Measurements from ENCODE around the gene GPR137C. TPM values are rescaled to one million over a fixed set of nuclear protein-coding genes. Genes with fewer than 3 reads are reported as not detected.

Gene GPR137C
- total and polyA plus RNA-seq, 10 of the 15 experiments (the other 5 are each of a cell fraction or from before 2014, with no cell fraction given), result 0.03 to 0.72 (median 0.22) TPM

DNA sequence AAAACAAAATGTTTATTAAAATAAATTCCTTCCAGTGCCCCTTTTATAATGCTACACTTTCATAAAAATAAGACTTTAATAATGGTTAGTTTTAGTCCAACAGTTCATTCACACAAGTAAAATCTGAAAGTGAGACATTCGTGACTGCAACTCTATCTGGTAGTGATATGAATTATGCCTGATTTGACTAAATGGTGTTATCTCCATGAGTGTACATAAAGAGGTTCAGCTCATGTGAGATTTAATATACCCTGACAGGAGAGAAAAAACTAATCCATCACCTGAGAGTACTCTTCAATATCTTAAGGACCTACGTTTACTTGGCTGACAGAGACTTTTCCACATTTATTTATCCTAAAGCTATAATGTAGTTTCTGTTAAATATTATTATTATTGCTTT is 108.7 kb downstream of the GPR137C start:
- Histone ChIP-seq H4K20me1 (ENCODE audit: control insufficient read depth, insufficient read depth) (no peaks in the 10 kb centered on the region), H3K9ac (ENCODE audit: control insufficient read depth, insufficient read depth, low read length) (no peak overlapping the region), H3K9me3 (replicated peaks; ENCODE audit: control insufficient read depth, insufficient read depth, low read length) (no peaks in the 10 kb centered on the region; the same call in 2 of the 3 replicates), H2AFZ (ENCODE audit: control insufficient read depth, low read depth, low read length) (no peak overlapping the region), H3K4me3 (no peak overlapping the region), H3K36me3 (ENCODE audit: control insufficient read depth in 2 of 2, insufficient read depth in 2 of 2, low read length in 1 of 2) (peaks cover 2 to 19% of the 10 kb centered on the region in 2 experiments), H3K27ac (ENCODE audit: control insufficient read depth, insufficient read depth) (no peak overlapping the region), H3K4me2 (ENCODE audit: control insufficient read depth, insufficient read depth) (no peak overlapping the region), H3K4me1 (ENCODE audit: control insufficient read depth, insufficient read depth, low read length) (no peaks in the 10 kb centered on the region), H3K79me2 (ENCODE audit: control insufficient read depth, insufficient read depth, low read length) (no peaks in the 10 kb centered on the region), H3K27me3 (replicated peaks in 1 of 2; ENCODE audit: control insufficient read depth in 2 of 2, insufficient read depth in 2 of 2, low read length in 1 of 2) (no peaks in the 10 kb centered on the region)
- intact Hi-C loops (cut with micrococcal nuclease; ENCODE audit: unreplicated experiment), result no loop called here
- in situ Hi-C loops (cut with MboI), result no loop called here
- 64% methylated on average over 2 of the region's 2 CpGs for WGBS (ENCODE audit: insufficient coverage, insufficient replicate concordance, low lambda C conversion rate, missing lambda C conversion rate)
- SMC1A ChIA-PET (ENCODE audit: uncharacterized antibody, unreplicated experiment), result no interaction called here
- FAIRE-seq (peak; percentile 13), DNase-seq (ENCODE audit: low read depth, low spot score) (no peak), ATAC-seq (no peak)
- no TSS peak for BruUV-seq (replicated peaks)
- CTCF ChIA-PET, result interaction anchor here (0.7 kb wide), 1 partner anchor 1731 kb away, joined by 3 read pairs; no protein-coding TSS in a partner anchor
- POLR2A ChIA-PET, result no interaction called here
- RAD21 ChIA-PET (ENCODE audit: unreplicated experiment), result no interaction called here
- TF ChIP-seq NR2F1 (conservative IDR thresholded peaks at IDR 0.05) (no peak), RAD21 (IDR thresholded peaks at IDR 0.05; ENCODE audit: insufficient read depth, low read depth, low read length) (no peak), CBFB (IDR thresholded peaks at IDR 0.05; ENCODE audit: low read depth) (no peak), WRNIP1 (IDR thresholded peaks at IDR 0.05; ENCODE audit: borderline replicate concordance, low read depth, low read length) (no peak), MTA3 (IDR thresholded peaks at IDR 0.05; ENCODE audit: borderline replicate concordance, low read length) (no peak), KLF5 (IDR thresholded peaks at IDR 0.05; ENCODE audit: partially characterized antibody) (no peak), FOS (IDR thresholded peaks at IDR 0.05; ENCODE audit: borderline replicate concordance, extremely low read depth, insufficient read length) (no peak), JUNB (IDR thresholded peaks at IDR 0.05) (no peak; the same call in 1 of the 2 replicates)
- TF ChIP-seq, protein P1, sequence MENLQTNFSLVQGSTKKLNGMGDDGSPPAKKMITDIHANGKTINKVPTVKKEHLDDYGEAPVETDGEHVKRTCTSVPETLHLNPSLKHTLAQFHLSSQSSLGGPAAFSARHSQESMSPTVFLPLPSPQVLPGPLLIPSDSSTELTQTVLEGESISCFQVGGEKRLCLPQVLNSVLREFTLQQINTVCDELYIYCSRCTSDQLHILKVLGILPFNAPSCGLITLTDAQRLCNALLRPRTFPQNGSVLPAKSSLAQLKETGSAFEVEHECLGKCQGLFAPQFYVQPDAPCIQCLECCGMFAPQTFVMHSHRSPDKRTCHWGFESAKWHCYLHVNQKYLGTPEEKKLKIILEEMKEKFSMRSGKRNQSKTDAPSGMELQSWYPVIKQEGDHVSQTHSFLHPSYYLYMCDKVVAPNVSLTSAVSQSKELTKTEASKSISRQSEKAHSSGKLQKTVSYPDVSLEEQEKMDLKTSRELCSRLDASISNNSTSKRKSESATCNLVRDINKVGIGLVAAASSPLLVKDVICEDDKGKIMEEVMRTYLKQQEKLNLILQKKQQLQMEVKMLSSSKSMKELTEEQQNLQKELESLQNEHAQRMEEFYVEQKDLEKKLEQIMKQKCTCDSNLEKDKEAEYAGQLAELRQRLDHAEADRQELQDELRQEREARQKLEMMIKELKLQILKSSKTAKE (IDR thresholded peaks at IDR 0.05; ENCODE audit: low read depth, poor library complexity, severe bottlenecking), result no peak
- TF ChIP-seq, protein P2, sequence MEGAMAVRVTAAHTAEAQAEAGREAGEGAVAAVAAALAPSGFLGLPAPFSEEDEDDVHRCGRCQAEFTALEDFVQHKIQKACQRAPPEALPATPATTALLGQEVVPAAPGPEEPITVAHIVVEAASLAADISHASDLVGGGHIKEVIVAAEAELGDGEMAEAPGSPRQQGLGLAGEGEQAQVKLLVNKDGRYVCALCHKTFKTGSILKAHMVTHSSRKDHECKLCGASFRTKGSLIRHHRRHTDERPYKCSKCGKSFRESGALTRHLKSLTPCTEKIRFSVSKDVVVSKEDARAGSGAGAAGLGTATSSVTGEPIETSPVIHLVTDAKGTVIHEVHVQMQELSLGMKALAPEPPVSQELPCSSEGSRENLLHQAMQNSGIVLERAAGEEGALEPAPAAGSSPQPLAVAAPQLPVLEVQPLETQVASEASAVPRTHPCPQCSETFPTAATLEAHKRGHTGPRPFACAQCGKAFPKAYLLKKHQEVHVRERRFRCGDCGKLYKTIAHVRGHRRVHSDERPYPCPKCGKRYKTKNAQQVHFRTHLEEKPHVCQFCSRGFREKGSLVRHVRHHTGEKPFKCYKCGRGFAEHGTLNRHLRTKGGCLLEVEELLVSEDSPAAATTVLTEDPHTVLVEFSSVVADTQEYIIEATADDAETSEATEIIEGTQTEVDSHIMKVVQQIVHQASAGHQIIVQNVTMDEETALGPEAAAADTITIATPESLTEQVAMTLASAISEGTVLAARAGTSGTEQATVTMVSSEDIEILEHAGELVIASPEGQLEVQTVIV (IDR thresholded peaks at IDR 0.05; ENCODE audit: borderline replicate concordance, partially characterized antibody), result no peak
- TF ChIP-seq, protein P3, sequence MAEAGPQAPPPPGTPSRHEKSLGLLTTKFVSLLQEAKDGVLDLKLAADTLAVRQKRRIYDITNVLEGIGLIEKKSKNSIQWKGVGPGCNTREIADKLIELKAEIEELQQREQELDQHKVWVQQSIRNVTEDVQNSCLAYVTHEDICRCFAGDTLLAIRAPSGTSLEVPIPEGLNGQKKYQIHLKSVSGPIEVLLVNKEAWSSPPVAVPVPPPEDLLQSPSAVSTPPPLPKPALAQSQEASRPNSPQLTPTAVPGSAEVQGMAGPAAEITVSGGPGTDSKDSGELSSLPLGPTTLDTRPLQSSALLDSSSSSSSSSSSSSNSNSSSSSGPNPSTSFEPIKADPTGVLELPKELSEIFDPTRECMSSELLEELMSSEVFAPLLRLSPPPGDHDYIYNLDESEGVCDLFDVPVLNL (IDR thresholded peaks at IDR 0.05; ENCODE audit: low read depth, low read length), result no peak
- TF ChIP-seq, protein P4, sequence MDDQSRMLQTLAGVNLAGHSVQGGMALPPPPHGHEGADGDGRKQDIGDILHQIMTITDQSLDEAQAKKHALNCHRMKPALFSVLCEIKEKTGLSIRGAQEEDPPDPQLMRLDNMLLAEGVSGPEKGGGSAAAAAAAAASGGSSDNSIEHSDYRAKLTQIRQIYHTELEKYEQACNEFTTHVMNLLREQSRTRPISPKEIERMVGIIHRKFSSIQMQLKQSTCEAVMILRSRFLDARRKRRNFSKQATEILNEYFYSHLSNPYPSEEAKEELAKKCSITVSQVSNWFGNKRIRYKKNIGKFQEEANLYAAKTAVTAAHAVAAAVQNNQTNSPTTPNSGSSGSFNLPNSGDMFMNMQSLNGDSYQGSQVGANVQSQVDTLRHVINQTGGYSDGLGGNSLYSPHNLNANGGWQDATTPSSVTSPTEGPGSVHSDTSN (IDR thresholded peaks at IDR 0.05; ENCODE audit: insufficient replicate concordance, low read depth, low read length), result no peak
- TF ChIP-seq, protein P5, sequence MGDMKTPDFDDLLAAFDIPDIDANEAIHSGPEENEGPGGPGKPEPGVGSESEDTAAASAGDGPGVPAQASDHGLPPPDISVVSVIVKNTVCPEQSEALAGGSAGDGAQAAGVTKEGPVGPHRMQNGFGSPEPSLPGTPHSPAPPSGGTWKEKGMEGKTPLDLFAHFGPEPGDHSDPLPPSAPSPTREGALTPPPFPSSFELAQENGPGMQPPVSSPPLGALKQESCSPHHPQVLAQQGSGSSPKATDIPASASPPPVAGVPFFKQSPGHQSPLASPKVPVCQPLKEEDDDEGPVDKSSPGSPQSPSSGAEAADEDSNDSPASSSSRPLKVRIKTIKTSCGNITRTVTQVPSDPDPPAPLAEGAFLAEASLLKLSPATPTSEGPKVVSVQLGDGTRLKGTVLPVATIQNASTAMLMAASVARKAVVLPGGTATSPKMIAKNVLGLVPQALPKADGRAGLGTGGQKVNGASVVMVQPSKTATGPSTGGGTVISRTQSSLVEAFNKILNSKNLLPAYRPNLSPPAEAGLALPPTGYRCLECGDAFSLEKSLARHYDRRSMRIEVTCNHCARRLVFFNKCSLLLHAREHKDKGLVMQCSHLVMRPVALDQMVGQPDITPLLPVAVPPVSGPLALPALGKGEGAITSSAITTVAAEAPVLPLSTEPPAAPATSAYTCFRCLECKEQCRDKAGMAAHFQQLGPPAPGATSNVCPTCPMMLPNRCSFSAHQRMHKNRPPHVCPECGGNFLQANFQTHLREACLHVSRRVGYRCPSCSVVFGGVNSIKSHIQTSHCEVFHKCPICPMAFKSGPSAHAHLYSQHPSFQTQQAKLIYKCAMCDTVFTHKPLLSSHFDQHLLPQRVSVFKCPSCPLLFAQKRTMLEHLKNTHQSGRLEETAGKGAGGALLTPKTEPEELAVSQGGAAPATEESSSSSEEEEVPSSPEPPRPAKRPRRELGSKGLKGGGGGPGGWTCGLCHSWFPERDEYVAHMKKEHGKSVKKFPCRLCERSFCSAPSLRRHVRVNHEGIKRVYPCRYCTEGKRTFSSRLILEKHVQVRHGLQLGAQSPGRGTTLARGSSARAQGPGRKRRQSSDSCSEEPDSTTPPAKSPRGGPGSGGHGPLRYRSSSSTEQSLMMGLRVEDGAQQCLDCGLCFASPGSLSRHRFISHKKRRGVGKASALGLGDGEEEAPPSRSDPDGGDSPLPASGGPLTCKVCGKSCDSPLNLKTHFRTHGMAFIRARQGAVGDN (IDR thresholded peaks at IDR 0.05), result no peak

All from GM12878 (cell line).